Stomach (tissue), 9 donors: ENCODE data around the gene CBFA2T3. TPM values are rescaled to one million over a fixed set of nuclear protein-coding genes. Genes with fewer than 3 reads are reported as not detected.

Source experiments
- DNase-seq, 2 donors: peaks; one replicate each; pipeline versions ENCODE4 v3.0.0 to v3.0.0-alpha.2; 2013 to 2019
- H3K27ac ChIP-seq, 5 donors: fragments of 200-600 bp in 4 of 5; sonication (generic) in 4 of 5; one replicate each; pipeline ENCODE4 v1.5.1; 2013 to 2019; ENCODE audit warnings: mild to moderate bottlenecking in 1 of 5, moderate library complexity in 1 of 5
- H3K27me3 ChIP-seq, 3 donors: fragments of 200-600 bp; sonication (generic); one replicate each; pipeline ENCODE4 v1.5.1; 2017 to 2019; ENCODE audit warnings: mixed run types in 1 of 3
- H3K36me3 ChIP-seq, 4 donors: fragments of 200-600 bp; sonication (generic); 1 replicate in 3 of 4; 2 replicates in 1 of 4; pipeline ENCODE4 v1.5.1; 2016 to 2019
- H3K4me1 ChIP-seq, 4 donors: fragments of 200-600 bp; sonication (generic); one replicate each; pipeline ENCODE4 v1.5.1; 2016 to 2019
- H3K4me3 ChIP-seq, 4 donors: fragments of 200-600 bp; sonication (generic) in 3 of 4; one replicate each; pipeline ENCODE4 v1.5.1; 2016 to 2019; ENCODE audit warnings: mild to moderate bottlenecking in 1 of 4
- H3K9me3 ChIP-seq, 4 donors: fragments of 200-600 bp; sonication (generic); one replicate each; pipeline ENCODE4 v1.5.1; 2016 to 2019
- CTCF ChIP-seq, 7 experiments: fragments of 450-650 bp in 4 of 7; fragments of 200-600 bp in 3 of 7; sonication (generic) in 3 of 7; IDR thresholded peaks; one replicate each; pipeline ENCODE4 v1.5.1; 2016 to 2019; ENCODE audit warnings: antibody characterized with exemption in 7 of 7, control low read depth in 2 of 7, mild to moderate bottlenecking in 1 of 7
- EP300 ChIP-seq: sonication (generic); formaldehyde crosslinking; IDR thresholded peaks from one replicate; pipeline ENCODE4 v1.6.1; 2017; ENCODE audit warnings: antibody characterized with exemption
- POLR2A ChIP-seq, 4 donors: fragments of 450-650 bp; IDR thresholded peaks; one replicate each; pipeline ENCODE4 v1.6.1; 2016; ENCODE audit warnings: antibody characterized with exemption in 4 of 4, control low read depth in 2 of 4, mild to moderate bottlenecking in 1 of 4, moderate library complexity in 1 of 4
- POLR2AphosphoS5 ChIP-seq, 3 donors: sonication (generic); formaldehyde crosslinking; IDR thresholded peaks; one replicate each; pipeline ENCODE4 v1.6.1; 2016; ENCODE audit warnings: antibody characterized with exemption in 3 of 3
- WGBS, 5 donors: extraction: QIAGEN DNeasy Blood & Tissue Kit in 3 of 5; methylation state at CpG; one replicate each; pipeline versions ENCODE4 v1.1.5 to v1.1.7; 2013 to 2018; 5-methylcytosine and 5-hydroxymethylcytosine counted together
- intact Hi-C: fragments of 100-400 bp; cut with DNase I; formaldehyde crosslinking; loops from one replicate; pipeline ENCODE4 v1.15.1; 2023; ENCODE audit warnings: low total_unique reads
- polyA plus RNA-seq, 3 donors: library from polyadenylated mRNA; stranded (reverse); fragments of 200-250 nt; gene quantifications; one replicate each; pipeline ENCODE4 v1.2.3, GENCODE V29; 2013
- total RNA-seq, 5 donors: library from RNA; depleted of rRNA; stranded (reverse); fragments of >200 nt; gene quantifications; one replicate each; pipeline versions ENCODE4 v1.1.0 to v1.2.3, GENCODE V29; 2014 to 2016
- donor health status: healthy with polysubstance abuse.
- donor health status: Bipolar disorder and iron deficiency.
- donor health status: healthy.

Gene CBFA2T3
- total and polyA plus RNA-seq, 8 donors, result 0.58 to 57.6 (median 2.5) TPM

- no peaks in the 10 kb centered on the region for H3K36me3 ChIP-seq
- no peaks in the 10 kb centered on the region for H3K9me3 ChIP-seq
- peaks cover 0 to 72% (median 37%) of the 10 kb centered on the region in 3 donors for H3K27me3 ChIP-seq
- TF ChIP-seq POLR2AphosphoS5 (IDR thresholded peaks at IDR 0.05) (no peak), EP300 (no peak), POLR2A (IDR thresholded peaks at IDR 0.05) (no peak), CTCF (IDR thresholded peaks at IDR 0.05) (no peak)
- WGBS, 5 donors, result 32 to 70% (median 39%) methylated on average over 8 to 37 of the region's 37 CpGs
- DNase-seq, result peak in 1 of 2 donors; percentile 59
- intact Hi-C loops, result no loop called here
- peaks cover 0 to 9% (median 7%) of the 10 kb centered on the region in 4 donors for H3K4me1 ChIP-seq
- H3K27ac ChIP-seq, result no peak overlapping the region
- peak overlapping the region in 1 of 4 donors; percentile 13 for H3K4me3 ChIP-seq
Observed at GRCh38 chr16:88870608-88871348, 106.2 kb downstream of the CBFA2T3 start.

GRCh38 chr16:88869673-88869980 is 107.4 kb downstream of the CBFA2T3 start:
- no peak for DNase-seq
- H3K4me3 ChIP-seq, result no peak overlapping the region
- 76 to 100% (median 84%) methylated on average over 1 to 9 of the region's 9 CpGs for WGBS, 5 donors
- TF ChIP-seq EP300 (no peak), CTCF (IDR thresholded peaks at IDR 0.05) (no peak), POLR2A (IDR thresholded peaks at IDR 0.05) (no peak), POLR2AphosphoS5 (IDR thresholded peaks at IDR 0.05) (no peak)
- H3K27ac ChIP-seq, result no peak overlapping the region
- peaks cover 0 to 74% (median 37%) of the 10 kb centered on the region in 3 donors for H3K27me3 ChIP-seq
- H3K9me3 ChIP-seq, result no peaks in the 10 kb centered on the region
- no peaks in the 10 kb centered on the region for H3K36me3 ChIP-seq
- peaks cover 0 to 9% (median 7%) of the 10 kb centered on the region in 4 donors for H3K4me1 ChIP-seq
- intact Hi-C loops, result no loop called here

GRCh38 chr16:88868974-88869672 is 107.9 kb downstream of the CBFA2T3 start:
- H3K9me3 ChIP-seq, result no peaks in the 10 kb centered on the region
- no peak overlapping the region for H3K4me3 ChIP-seq
- DNase-seq, result no peak
- peaks cover 0 to 9% (median 7%) of the 10 kb centered on the region in 4 donors for H3K4me1 ChIP-seq
- intact Hi-C loops, result no loop called here
- no peak for TF ChIP-seq POLR2AphosphoS5 (IDR thresholded peaks at IDR 0.05)
- TF ChIP-seq POLR2A (IDR thresholded peaks at IDR 0.05), result no peak
- TF ChIP-seq EP300, result no peak
- TF ChIP-seq CTCF (IDR thresholded peaks at IDR 0.05), result no peak
- H3K27ac ChIP-seq, result no peak overlapping the region
- 80 to 88% (median 86%) methylated on average over 26 to 27 of the region's 27 CpGs for WGBS, 5 donors
- H3K27me3 ChIP-seq, result peaks cover 0 to 74% (median 37%) of the 10 kb centered on the region in 3 donors
- no peaks in the 10 kb centered on the region for H3K36me3 ChIP-seq

- H3K4me3 ChIP-seq, result no peak overlapping the region
- peaks cover under 1 to 11% (median 7%) of the 10 kb centered on the region in 4 donors for H3K36me3 ChIP-seq
- no peaks in the 10 kb centered on the region for H3K9me3 ChIP-seq
- intact Hi-C loops, result no loop called here
- H3K4me1 ChIP-seq, result peaks cover 0 to 9% (median 7%) of the 10 kb centered on the region in 4 donors
- WGBS, 5 donors, result 82 to 93% (median 85%) methylated on average over 12 to 24 of the region's 24 CpGs
- H3K27me3 ChIP-seq, result peaks cover 0 to 61% (median 35%) of the 10 kb centered on the region in 3 donors
- TF ChIP-seq CTCF (IDR thresholded peaks at IDR 0.05) (no peak), EP300 (no peak)
- DNase-seq, result no peak
- no peak overlapping the region for H3K27ac ChIP-seq
Observed at GRCh38 chr16:88867581-88868246, 109.3 kb downstream of the CBFA2T3 start.
